ENCODE results near the gene TAS2R7.

TAS2R7 gene, protein sequence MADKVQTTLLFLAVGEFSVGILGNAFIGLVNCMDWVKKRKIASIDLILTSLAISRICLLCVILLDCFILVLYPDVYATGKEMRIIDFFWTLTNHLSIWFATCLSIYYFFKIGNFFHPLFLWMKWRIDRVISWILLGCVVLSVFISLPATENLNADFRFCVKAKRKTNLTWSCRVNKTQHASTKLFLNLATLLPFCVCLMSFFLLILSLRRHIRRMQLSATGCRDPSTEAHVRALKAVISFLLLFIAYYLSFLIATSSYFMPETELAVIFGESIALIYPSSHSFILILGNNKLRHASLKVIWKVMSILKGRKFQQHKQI

GRCh38 chr12:10802587-10802986 is at the start of gene TAS2R7:
Gene TAS2R7, minus strand, starts transcription at chr12:10802627. Its CDS starts 57 bp downstream, at chr12:10802570.
- no peak within 1 kb of the TSS for H3K4me3 ChIP-seq (ENCODE audit: low read depth, low read length)
- TF ChIP-seq, protein P1, sequence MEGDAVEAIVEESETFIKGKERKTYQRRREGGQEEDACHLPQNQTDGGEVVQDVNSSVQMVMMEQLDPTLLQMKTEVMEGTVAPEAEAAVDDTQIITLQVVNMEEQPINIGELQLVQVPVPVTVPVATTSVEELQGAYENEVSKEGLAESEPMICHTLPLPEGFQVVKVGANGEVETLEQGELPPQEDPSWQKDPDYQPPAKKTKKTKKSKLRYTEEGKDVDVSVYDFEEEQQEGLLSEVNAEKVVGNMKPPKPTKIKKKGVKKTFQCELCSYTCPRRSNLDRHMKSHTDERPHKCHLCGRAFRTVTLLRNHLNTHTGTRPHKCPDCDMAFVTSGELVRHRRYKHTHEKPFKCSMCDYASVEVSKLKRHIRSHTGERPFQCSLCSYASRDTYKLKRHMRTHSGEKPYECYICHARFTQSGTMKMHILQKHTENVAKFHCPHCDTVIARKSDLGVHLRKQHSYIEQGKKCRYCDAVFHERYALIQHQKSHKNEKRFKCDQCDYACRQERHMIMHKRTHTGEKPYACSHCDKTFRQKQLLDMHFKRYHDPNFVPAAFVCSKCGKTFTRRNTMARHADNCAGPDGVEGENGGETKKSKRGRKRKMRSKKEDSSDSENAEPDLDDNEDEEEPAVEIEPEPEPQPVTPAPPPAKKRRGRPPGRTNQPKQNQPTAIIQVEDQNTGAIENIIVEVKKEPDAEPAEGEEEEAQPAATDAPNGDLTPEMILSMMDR (IDR thresholded peaks at IDR 0.05; ENCODE audit: low read depth, low read length, missing control alignments), result no peak
- DNase-seq (ENCODE audit: low read depth), result no peak

DNA sequence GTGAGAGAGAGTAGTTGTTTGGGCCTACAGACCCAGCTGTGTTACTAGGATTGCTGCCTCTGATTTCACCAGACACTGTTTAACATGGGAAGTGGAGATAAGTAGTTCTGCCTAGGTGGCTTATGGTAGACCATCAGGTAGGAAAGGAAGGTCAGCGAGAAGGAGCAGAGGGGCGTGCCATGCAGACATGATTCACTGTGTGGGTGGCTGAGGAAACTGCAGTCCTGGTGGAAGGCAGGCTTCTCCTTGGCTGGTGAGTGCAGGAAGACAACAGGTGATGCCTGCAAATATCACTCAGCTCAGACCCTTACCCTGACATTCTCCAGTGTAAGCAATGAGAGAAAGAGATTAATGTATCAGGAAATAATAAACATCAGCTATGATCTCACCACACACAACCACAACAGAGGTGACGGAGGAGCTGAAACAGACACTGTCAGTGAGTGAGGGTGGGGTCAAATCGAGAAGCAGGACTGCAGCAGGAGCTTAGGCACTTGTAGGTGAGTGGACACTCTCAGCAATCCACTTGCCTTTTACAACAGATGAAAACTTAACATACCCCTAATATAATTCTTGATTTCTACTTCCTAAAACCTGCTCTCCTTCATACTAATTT is 48.9 kb upstream of the TAS2R7 start:
- TF ChIP-seq, protein P1 (IDR thresholded peaks at IDR 0.05; ENCODE audit: low read depth, low read length, missing control alignments), result no peak
- no peak for DNase-seq (ENCODE audit: low read depth)
- no peak overlapping the region for H3K4me3 ChIP-seq (ENCODE audit: low read depth, low read length)

- DNase-seq (ENCODE audit: low read depth), result no peak
- TF ChIP-seq, protein P1 (IDR thresholded peaks at IDR 0.05; ENCODE audit: low read depth, low read length, missing control alignments), result no peak
- H3K4me3 ChIP-seq (ENCODE audit: low read depth, low read length), result no peak within 1 kb of the TSS
Observed at GRCh38 chr12:10849425-10849878, 47.0 kb upstream of the TAS2R7 start, which contains the start of gene PRR4. Gene PRR4, minus strand, starts transcription at chr12:10849475. Its CDS starts 38 bp downstream, at chr12:10849437.

DNA sequence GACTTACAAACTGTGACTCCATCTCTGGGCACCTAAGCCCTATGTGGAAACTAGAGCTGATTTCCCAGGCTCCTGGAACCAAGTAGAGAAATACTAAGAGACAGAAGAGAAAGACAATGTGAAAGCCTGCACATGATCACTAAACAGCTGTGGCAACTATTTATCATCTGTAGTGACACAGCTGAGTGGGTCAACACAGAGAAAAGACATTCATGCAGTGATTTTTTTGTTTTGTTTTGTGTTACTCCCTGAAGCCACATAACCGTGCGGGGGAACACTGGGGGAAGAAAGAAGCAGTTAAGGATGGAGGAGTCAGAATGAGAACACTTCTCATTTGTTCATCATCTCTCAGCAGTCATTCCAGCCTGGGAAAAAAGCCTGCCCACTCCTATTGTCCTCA is 45.3 kb upstream of the TAS2R7 start:
- no peak for DNase-seq (ENCODE audit: low read depth)
- no peak overlapping the region for H3K4me3 ChIP-seq (ENCODE audit: low read depth, low read length)

GRCh38 chr12:10842862-10843261 is 40.4 kb upstream of the TAS2R7 start:
- TF ChIP-seq, protein P1 (IDR thresholded peaks at IDR 0.05; ENCODE audit: low read depth, low read length, missing control alignments), result no peak
- no peak overlapping the region for H3K4me3 ChIP-seq (ENCODE audit: low read depth, low read length)
- no peak for DNase-seq (ENCODE audit: low read depth)

More for the DNA sequence above, 45.3 kb upstream of the TAS2R7 start:
- TF ChIP-seq, protein P1 (IDR thresholded peaks at IDR 0.05; ENCODE audit: low read depth, low read length, missing control alignments), result no peak

- no peak for DNase-seq (ENCODE audit: low read depth)
- H3K4me3 ChIP-seq (ENCODE audit: low read depth, low read length), result no peak overlapping the region
Observed at GRCh38 chr12:10838461-10838860, 36.0 kb upstream of the TAS2R7 start.

More at GRCh38 chr12:10838461-10838860, 36.0 kb upstream of the TAS2R7 start:
- TF ChIP-seq, protein P1 (IDR thresholded peaks at IDR 0.05; ENCODE audit: low read depth, low read length, missing control alignments), result no peak
